GM18861 (cell line): ENCODE measurements around the gene BRD1.
"Not testable (repeated sequence)": the region's sequence is repeated elsewhere in the genome, so short reads cannot be mapped to it uniquely, and the experiment has no call there.

Source experiments
- ATAC-seq: cut with Tn5 transposase; IDR thresholded peaks from one replicate; pipeline ENCODE4 v1.9.1; 2021; ENCODE audit not compliant: unreplicated experiment

The BRD1 gene

DNA sequence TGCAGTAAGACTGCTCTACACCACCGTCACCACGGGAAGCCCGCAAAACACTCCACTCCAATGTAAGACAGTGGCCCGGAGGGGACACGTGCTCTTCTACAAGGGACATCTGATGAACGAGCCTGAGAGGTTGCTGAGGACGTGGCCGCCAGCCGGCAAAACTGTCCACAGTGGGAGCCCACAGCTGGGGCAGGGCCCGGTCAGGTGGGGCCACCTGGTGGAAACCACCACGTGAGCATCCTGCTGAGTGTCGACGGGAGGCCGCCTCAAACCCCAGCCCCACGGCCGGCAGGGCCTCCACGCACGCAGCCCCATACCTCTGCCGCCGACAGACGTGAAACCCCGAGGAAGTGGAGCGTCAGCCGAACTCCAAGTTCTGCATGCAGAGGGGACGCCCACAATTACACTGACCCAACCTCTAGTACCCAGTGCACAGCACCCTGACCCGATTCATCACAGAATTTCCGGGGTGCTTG lies 42.6 kb downstream of the BRD1 start:
- no peak for ATAC-seq

DNA sequence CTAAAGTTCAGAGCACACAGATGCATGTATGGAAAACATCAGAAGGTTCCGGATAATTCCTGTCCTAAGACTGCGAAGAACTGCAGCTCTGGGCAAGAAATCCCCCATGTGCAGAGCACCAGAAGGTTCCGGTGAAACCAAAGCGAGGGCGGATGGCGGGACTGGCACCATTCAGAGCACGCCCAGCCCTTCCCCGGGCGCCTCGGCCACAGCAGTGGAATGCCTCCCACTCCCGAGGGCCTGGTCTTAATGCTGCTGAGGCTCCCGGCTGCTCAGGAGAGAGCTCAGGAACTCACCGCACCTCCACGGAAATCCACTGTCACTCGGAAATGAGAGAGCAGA lies 43.1 kb downstream of the BRD1 start:
- ATAC-seq: no peak

DNA sequence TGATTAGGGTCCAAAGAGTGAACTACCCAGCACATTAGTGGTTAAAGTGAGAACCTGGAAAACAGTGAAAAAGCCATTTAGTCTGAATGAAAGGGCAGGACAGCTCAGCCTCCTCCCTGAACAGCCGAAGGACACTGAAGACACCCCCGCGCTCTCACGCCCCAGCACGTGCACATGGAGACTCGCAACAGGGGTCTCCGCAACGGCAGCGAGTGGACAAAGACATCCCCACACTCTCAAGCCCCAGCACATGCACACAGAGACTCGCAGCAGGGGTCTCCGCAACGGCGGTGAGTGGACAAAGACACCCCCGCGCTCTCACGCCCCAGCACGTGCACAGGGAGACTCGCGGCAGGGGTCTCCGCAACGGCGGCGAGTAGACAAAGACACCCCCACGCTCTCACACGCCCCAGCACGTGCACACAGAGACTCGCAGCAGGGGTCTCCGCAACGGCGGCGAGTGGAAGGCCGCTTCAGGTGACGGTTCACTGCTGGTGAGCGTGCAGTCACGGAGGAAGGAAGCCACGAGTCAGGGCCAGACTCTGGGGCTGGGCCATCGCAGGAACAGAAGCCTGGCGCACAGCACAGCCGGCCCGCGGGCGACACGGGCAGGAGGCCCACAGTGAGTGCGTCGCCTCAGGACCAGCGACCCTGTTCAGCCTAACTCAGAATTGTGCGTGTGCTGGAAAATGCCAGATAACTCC lies 43.6 kb downstream of the BRD1 start:
- ATAC-seq: no peak

DNA sequence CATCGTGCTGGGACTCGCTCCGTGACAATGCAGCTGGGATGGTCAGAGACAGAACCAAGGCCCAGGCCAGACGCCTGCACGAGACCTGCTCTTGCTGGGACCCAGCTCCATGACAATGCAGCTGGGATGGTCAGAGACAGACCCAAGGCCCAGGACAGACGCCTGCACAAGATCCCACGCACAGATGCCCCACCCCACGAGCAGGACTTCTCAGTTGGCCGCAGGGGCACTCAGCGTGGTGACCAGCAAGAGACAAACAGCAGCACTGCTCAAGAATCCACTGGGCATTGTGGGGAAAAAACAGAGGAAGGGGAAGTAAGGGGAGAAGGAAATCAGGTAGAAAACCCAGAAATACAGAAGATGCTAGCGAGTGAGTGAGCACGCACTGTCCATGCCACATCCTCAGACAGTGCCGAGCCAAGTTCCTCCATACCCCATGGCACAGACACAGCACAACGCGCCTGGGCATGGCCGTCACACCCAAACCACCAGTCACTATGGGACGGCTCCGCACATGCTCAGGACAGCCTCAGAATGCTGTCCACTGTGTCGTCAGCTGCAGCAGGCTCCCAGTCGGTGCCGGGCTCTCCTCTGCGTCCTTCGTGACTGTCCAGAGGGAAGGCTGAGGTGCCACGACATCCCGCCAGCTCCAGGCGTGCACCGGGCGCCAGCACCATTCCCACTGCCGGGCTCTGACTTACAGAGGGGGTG lies 44.5 kb downstream of the BRD1 start:
- ATAC-seq: no peak

DNA sequence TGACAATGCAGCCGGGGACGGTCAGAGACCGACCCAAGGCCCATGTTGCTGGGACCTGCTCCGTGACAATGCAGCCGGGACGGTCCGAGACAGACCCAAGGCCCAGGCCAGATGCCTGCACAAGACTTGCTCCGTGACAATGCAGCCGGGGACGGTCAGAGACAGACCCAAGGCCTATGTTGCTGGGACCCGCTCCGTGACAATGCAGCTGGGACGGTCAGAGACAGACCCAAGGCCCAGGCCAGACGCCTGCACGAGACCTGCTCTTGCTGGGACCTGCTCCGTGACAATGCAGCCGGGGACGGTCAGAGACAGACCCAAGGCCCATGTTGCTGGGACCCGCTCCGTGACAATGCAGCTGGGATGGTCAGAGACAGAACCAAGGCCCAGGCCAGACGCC lies 45.8 kb downstream of the BRD1 start:
- ATAC-seq: not testable (repeated sequence)

DNA sequence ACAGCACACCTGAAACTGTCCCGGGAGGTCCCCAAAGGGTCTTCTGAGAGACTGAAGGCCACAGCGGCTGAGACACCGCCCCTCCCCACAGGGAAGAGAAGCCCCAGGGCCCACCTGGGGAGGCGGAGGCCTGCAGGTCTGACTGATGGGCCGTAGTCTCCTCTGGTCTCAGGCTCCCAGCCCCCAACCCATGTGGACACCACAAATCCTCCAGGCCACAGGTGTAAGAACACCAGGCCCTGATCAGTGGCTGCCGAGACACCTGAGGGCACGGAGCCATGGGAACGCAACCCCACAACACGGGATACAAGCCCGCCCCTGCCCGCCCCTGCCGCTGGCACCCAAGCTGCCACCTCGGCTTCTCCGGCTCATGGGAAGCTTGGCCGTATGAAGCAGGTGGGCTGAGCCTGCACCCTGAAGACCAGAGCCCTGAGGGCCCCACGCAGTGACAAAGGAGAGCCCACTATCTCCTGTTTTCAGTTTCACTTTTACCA lies 46.3 kb downstream of the BRD1 start:
- no peak for ATAC-seq

DNA sequence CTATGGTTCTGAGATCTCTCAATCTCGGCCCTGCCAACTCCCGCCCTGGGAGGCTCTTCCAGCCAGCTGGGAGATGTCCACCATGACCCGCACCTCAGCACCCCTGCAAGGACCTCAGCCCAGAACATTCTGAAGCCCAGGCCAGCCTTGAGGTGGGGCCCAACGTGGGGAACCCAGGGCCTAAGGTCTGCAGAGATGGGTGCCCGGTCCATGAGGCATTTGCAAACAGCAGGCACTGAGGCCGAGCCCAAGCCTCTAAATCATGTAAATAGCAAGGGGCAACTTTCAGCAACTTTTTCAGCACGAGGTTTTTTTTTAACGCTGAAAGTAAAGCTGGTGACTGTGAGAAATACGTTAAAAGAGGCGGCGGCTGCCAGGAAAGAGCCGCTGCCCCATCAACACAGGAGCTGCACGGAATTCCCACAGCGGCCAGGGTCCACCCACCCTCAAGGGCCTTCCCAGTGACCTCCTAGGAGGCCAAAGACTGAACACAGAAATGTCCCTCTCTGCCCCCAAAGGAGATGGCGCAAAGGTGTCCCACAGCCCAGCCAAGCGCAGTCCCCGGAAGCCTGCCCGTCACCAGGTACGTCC lies 46.9 kb downstream of the BRD1 start:
- ATAC-seq: no peak

DNA sequence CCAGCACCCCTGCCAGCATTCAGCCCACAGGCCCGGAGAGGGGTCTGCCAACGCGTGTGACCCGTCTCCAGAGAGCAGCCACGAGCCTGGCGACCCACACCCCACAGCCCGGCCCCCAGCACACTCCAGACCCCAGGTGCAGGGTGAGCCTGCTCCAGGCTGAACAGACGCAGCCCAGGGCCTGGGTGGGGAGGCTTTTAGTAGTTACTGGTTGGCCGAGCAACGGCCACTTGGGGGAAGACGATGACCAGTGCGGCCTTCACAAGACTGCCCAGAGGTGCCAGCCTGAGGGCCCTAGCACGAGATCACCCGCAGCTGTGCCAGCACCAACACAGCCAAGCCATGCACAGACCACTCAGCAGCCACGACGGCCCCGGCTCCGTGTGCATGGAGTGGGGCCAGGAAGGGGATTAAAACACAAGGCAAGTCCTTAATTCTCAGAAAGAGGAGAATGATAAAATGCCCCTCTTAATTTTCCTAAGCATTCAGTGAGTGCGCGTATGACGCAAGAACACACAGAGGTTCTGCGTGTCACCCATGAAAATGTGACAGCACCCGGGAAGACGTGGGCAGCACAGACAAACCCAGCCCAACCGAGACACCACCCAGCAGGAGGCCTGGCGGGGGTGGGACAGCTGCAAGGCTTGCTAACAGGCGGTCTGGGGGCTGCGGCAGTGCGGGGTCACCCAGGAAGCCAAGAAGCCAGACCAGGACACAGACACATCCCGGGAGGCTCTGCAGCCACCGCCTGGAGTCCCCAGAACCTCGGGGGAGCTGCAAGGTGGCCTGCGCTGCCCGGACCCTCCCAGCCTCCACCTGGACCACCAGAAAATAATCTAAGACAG lies 47.6 kb downstream of the BRD1 start:
- ATAC-seq: no peak

DNA sequence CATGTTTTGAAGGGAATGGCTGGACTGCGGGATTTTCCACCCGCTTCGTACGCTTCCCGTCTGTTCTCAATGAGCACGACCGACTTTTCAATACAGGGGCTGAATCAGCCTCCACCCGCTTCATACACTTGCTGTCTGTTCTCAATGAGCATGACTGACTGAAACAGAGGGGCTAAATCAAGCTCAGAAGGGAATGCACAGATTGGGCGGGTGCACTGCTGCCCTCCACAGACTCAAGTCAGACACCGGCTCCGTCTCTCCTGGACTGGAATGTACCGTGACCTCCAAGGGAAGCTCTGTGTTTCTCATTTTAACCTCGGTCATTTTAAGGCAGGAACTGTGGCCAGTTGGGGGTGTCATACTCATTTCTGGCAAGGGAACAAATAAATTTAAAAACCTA lies 48.5 kb downstream of the BRD1 start:
- ATAC-seq: no peak

DNA sequence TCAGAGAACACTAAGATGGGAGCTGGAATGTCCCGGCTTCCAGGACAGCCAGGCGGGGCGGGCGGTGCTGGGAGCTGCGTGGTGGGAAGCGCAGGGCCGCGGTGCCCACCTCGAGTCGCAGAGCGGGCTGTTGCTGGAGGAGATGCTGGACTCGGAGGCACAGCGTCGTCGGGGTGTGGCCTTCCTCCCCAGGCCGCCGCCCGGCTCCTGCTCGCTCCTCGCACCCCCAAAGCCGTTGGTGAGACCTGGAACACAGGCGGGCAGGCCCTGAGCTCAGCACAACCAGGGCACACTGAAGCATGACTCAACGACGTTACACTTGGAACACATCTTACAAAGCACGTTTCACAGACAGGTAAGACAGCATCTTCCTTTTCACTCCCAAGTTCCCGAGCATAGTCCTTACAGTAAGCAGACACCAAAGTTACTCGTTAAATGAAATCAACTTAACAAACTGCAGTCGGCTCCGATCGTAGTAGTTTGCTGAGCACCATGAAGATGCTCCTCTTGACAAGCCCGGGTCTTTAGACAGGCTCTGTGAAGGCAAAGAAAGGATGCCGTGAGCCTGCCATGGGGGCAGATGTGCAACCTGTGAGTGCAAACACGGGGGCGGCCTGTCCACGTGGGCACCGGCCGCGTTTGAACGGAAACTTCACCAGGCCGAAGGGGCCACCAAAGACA lies 50.0 kb downstream of the BRD1 start:
- no peak for ATAC-seq

DNA sequence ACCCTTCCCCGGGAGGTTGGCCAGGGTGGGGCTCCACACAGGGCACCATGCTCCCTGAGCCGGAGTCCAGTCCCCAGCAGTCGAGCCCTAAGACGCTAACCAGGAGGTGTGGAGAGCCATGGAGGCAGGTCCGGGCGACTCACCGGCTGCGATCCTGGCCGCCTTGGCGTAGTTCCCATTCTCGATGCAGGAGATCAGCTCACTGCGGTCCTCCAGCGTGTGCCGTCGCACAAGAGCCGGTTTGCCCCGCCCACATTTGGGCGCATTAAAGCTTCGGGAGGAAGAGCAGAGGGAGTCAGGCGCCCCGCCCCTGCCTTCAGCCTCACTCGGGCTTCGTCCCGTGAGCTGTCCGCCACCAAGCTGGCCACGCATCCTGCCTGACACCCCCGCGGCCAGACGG lies 50.8 kb downstream of the BRD1 start:
- no peak for ATAC-seq

DNA sequence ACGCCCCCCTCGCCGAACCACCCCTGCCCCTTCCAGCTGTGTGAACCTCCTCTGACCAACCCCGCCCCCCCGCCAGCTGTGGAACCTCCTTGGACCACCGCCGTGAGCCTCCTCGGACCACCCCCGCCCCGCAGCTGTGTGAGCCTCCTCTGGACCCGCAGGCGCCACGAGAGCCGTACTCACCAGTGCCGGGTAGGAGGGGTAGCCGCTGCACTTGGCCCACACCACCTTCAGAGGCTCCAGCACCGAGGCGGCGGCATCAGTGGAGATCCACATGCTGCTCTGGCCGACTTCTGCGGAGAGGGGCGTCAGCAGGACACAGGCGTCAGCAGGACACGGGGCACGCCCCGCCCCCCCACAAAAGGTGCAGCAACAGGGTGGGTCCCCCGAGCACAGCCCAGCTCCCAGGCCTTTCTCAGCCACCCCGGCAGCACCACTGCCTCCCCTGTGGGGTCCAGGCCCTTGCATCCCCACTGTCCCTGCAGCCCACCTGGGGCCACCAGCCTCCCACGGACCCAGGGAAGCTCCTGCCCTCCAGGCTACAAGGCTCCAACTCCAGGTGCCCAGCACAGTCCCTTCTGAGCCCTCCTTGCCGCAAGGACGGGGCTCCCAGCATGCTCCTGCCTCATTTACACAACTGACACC lies 51.7 kb downstream of the BRD1 start:
- no peak for ATAC-seq

DNA sequence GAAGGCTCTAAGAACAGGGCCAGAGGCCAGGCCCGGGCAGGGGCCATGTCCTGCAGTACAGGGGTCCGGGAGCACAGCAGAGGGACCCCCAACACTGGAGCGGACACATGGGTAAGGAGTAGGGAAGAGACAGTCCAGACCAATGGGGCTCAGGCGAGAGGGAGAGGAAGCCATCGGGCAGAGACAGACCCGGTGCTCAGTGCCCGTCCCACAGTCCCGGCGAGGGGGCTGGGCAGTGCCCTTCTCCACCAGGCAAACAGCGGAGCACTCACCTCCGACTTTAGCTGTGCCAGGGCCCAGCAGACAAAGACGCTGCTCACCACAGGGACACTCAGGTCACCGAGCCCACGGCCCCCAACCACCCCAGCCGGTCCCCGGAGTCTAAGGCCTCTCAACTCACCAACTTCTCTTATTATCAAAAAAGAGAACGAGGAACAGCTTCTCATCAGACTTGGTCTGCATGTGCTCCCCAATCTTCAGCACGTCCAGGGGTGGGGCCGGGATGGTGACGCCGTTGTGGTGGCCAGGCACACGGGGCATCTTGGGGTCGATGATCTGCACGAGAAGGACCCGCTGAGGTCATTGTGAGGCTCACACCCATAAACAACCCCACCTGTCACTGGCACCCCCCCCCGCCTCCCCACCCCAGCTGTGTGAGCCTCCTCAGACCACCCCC lies 52.3 kb downstream of the BRD1 start:
- ATAC-seq: no peak

DNA sequence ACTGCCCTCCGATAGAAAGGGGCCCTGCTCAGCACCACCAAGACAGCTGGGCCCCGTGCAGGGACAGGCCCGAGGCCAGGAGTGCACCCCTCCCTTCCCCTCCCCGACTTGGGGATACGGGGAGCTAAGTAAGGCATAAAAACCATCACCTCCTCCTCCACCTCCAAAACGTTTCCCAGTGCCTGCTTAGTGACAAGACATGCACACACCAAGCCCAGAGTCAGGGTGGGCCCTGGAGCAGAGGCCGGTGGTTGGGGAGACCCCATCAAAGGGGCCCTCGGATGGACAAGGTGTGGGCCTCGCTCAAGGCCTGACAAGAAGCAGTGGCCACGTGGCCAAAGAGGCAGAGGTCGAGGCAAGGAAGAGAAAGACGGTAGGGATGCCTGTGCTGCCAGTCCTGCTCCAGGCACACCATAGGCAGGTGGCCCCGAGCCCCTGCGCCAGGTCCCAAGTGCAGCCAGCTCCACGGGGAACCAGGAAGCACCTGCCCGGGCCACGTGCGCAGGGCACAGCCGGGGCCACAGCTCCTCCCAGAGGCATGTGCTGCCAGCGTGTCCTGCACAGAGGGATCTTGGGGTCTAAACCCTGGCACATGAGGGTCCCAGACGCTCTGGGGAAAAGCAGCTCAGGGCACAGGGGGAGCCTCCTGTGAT lies 53.0 kb downstream of the BRD1 start:
- ATAC-seq: no peak

DNA sequence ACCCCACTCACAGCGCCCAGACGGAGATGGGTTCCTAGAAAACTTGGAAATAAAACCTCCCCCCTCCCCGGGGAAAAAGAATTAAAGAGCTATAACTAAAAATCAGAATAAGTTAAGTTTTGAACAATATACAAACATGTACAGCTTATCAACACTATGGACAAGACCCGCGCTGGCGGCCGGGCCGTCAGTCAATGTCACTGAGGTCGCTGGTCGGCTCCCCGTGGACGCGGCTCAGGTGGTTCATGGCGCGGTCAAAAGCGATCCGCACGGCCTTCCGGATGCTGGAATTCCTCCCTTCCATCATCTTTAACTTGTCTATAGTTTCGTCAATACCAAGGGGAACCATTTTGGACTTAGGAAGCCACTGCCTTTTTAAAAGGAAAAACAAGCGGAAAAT lies 53.6 kb downstream of the BRD1 start:
- no peak for ATAC-seq

DNA sequence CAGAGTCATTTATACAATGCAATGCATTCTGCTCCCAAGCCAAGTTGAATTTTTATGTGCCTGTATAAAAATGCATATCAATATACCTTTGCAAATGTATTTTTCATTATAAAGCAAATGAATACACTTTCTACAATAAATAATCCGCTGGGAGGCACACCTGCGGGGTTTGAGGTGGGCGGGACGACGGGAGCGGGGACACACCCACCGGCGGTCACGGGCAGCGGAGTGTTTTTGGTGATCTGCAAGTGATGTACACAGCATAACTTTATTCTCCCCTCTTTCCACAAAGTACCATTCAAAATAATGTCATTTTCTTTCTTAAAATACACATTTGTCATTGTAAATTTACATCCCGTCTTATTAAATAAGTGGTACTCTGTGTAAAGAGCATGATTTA lies 54.1 kb downstream of the BRD1 start:
- no peak for ATAC-seq

DNA sequence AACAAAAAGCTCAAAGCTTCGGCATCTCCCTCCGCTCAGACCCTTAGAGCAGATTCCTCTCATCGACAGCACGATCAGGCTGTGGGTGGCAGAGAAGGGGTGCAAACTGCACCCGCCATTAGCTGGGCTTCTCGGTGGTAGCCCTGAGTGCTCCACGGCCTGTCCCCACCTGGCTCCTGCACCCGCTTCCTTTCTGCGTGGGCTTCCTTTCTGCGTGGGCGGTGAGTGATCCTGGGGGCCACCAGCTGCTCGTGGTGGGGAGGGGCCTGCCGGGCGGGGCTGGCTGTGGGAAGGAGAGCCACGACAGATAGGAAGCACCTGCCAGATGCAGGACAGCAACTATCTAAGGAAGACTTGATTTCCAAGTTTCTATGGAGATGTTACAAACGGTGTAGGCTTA lies 55.0 kb downstream of the BRD1 start:
- no peak for ATAC-seq

DNA sequence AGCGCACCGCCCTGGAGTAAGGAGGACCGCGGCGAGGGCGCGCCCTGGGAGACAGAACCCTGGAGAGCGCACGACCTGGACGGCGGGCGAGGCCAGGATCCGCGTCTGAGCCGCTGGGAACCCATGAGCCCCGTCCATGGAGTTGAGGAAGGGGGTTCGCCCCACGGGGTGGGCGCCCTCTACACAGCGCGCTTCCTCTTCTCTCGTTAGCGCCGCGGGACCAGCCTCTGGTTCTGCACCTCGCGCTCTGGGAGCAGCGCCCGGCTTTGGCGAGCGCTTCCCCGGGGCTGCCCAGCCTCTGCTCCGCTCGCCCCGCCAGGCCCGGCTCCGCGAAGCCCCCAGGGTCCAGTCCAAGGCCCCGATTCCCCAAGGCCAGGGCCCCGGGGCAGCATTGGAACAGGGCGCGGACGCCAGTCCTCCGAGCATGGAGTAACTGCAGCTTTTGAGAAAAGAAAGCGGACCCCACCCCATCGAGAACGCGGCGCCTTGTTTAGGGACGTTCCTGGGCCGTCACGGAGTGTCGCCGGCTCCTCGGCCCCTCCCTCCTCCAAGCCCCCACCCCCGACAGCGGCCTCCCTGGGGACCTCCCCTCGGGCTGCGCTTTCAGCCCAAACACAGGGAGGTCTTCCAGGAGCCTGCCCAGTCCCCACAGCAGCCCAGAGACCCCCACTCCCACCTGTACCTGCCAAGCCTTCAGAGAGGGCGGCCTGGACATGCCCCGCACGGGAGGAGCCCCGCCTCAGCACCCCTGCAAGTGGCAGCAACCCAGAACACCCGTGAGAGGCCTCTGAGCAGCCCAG lies 56.2 kb downstream of the BRD1 start:
- no peak for ATAC-seq
